ENCODE measurements around the gene EFCAB7. TPM values are rescaled to one million over a fixed set of nuclear protein-coding genes. Genes with fewer than 3 reads are reported as not detected.

The EFCAB7 gene
- total and polyA plus RNA-seq, 2 of the 13 experiments (the other 11 are each of a cell fraction or from before 2014, with no cell fraction given), result 1.7 to 5.4 TPM

GRCh38 chr1:63593303-63593885 is 70.1 kb downstream of the EFCAB7 start, which contains the start of gene PGM1 (continued):
- TF ChIP-seq, protein P1, sequence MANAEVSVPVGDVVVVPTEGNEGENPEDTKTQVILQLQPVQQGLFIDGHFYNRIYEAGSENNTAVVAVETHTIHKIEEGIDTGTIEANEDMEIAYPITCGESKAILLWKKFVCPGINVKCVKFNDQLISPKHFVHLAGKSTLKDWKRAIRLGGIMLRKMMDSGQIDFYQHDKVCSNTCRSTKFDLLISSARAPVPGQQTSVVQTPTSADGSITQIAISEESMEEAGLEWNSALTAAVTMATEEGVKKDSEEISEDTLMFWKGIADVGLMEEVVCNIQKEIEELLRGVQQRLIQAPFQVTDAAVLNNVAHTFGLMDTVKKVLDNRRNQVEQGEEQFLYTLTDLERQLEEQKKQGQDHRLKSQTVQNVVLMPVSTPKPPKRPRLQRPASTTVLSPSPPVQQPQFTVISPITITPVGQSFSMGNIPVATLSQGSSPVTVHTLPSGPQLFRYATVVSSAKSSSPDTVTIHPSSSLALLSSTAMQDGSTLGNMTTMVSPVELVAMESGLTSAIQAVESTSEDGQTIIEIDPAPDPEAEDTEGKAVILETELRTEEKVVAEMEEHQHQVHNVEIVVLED (CRISPR knock-in tag; IDR thresholded peaks at IDR 0.05; ENCODE audit: borderline replicate concordance), result peak; percentile 75
- TF ChIP-seq ZSCAN21 (CRISPR knock-in tag; IDR thresholded peaks at IDR 0.05; ENCODE audit: borderline replicate concordance) (no peak; the same call in 1 of the 2 replicates), YEATS2 (CRISPR knock-in tag; IDR thresholded peaks at IDR 0.05; ENCODE audit: borderline replicate concordance) (no peak; the same call in 1 of the 2 replicates), SP2 (CRISPR knock-in tag; IDR thresholded peaks at IDR 0.05) (peak; percentile 53; the same call in 1 of the 2 replicates), GATAD1 (CRISPR knock-in tag; IDR thresholded peaks at IDR 0.05) (0 out of 2 replicates have a peak, but pooled peaks have one; percentile 22), ZNF224 (CRISPR knock-in tag; IDR thresholded peaks at IDR 0.05) (0 out of 2 replicates have a peak, but pooled peaks have one; percentile 66), ARHGAP35 (CRISPR knock-in tag; IDR thresholded peaks at IDR 0.05; ENCODE audit: borderline replicate concordance) (0 out of 2 replicates have a peak, but pooled peaks have one; percentile 31), GATA4 (IDR thresholded peaks at IDR 0.05; ENCODE audit: borderline replicate concordance, low read depth) (no peak), RBFOX2 (IDR thresholded peaks at IDR 0.05; ENCODE audit: low read depth, low read length) (peak; percentile 90), KAT7 (CRISPR knock-in tag; IDR thresholded peaks at IDR 0.05; ENCODE audit: borderline replicate concordance) (peak; percentile 89), MXD4 (CRISPR knock-in tag; IDR thresholded peaks at IDR 0.05) (peak; percentile 82; the same call in 1 of the 2 replicates), ZC3H13 (CRISPR knock-in tag; IDR thresholded peaks at IDR 0.05) (0 out of 2 replicates have a peak, but pooled peaks have one; percentile 53), ZKSCAN5 (CRISPR knock-in tag; IDR thresholded peaks at IDR 0.05) (no peak), ZNF652 (CRISPR knock-in tag; IDR thresholded peaks at IDR 0.05; ENCODE audit: borderline replicate concordance, low read depth) (peak; percentile 46; the same call in 1 of the 2 replicates), ZSCAN25 (CRISPR knock-in tag; IDR thresholded peaks at IDR 0.05) (0 out of 2 replicates have a peak, but pooled peaks have one; percentile 21), ZNF704 (CRISPR knock-in tag; IDR thresholded peaks at IDR 0.05; ENCODE audit: borderline replicate concordance) (no peak), HDAC2 (CRISPR knock-in tag; IDR thresholded peaks at IDR 0.05) (peak; percentile 11; the same call in 1 of the 2 replicates), BCL6 (CRISPR knock-in tag; IDR thresholded peaks at IDR 0.05) (no peak), IRF1 (CRISPR knock-in tag; IDR thresholded peaks at IDR 0.05; ENCODE audit: low read depth) (no peak), NR2F1 (CRISPR knock-in tag; IDR thresholded peaks at IDR 0.05) (peak in 1 of 2 experiments; percentile 35; a peak in 2 of 4 replicates), MLLT10 (CRISPR knock-in tag; IDR thresholded peaks at IDR 0.05) (no peak), UBTF (CRISPR knock-in tag; IDR thresholded peaks at IDR 0.05) (peak; percentile 96)
- TF ChIP-seq, protein P2, sequence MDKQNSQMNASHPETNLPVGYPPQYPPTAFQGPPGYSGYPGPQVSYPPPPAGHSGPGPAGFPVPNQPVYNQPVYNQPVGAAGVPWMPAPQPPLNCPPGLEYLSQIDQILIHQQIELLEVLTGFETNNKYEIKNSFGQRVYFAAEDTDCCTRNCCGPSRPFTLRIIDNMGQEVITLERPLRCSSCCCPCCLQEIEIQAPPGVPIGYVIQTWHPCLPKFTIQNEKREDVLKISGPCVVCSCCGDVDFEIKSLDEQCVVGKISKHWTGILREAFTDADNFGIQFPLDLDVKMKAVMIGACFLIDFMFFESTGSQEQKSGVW (CRISPR knock-in tag; IDR thresholded peaks at IDR 0.05; ENCODE audit: borderline replicate concordance), result no peak
